IPS-15b (cell line): ENCODE results near the gene CANT1.

Source experiments
- H3K27me3 ChIP-seq: one replicate; pipeline ENCODE4 v1.6.1; 2013; ENCODE audit warnings: low read length; ENCODE audit not compliant: control insufficient read depth, insufficient read depth
- H3K36me3 ChIP-seq: one replicate; pipeline ENCODE4 v1.6.1; 2013; ENCODE audit warnings: low read length; ENCODE audit not compliant: control insufficient read depth, insufficient read depth
- H3K4me1 ChIP-seq: one replicate; pipeline ENCODE4 v1.6.1; 2013; ENCODE audit warnings: mild to moderate bottlenecking, low read length; ENCODE audit not compliant: control insufficient read depth, insufficient read depth
- H3K4me3 ChIP-seq: one replicate; pipeline ENCODE4 v1.5.1; 2013; ENCODE audit warnings: low read depth, low read length
- H3K9ac ChIP-seq: one replicate; pipeline ENCODE4 v1.6.1; 2013; ENCODE audit warnings: low read depth, mild to moderate bottlenecking, low read length
- H3K9me3 ChIP-seq: one replicate; pipeline ENCODE4 v1.6.1; 2013; ENCODE audit warnings: mild to moderate bottlenecking, low read length; ENCODE audit not compliant: control insufficient read depth, insufficient read depth

Gene CANT1

GRCh38 chr17:79047923-79048825, 38.6 kb upstream of the CANT1 start:
- no peak overlapping the region for H3K4me3 ChIP-seq
- no peaks in the 10 kb centered on the region for H3K4me1 ChIP-seq
- no peaks in the 10 kb centered on the region for H3K9me3 ChIP-seq
- H3K36me3 ChIP-seq = no peaks in the 10 kb centered on the region
- peaks cover 5% of the 10 kb centered on the region for H3K27me3 ChIP-seq
- H3K9ac ChIP-seq = no peak overlapping the region

GRCh38 chr17:79047291-79047920, 37.8 kb upstream of the CANT1 start:
- Histone ChIP-seq H3K36me3 (no peaks in the 10 kb centered on the region), H3K9ac (no peak overlapping the region), H3K27me3 (peaks cover 5% of the 10 kb centered on the region), H3K4me3 (no peak overlapping the region), H3K9me3 (no peaks in the 10 kb centered on the region), H3K4me1 (no peaks in the 10 kb centered on the region)

GRCh38 chr17:79046916-79047280, 37.3 kb upstream of the CANT1 start:
- no peak overlapping the region for H3K4me3 ChIP-seq
- H3K36me3 ChIP-seq = no peaks in the 10 kb centered on the region
- no peak overlapping the region for H3K9ac ChIP-seq
- no peaks in the 10 kb centered on the region for H3K9me3 ChIP-seq
- no peaks in the 10 kb centered on the region for H3K4me1 ChIP-seq
- H3K27me3 ChIP-seq = peaks cover 5% of the 10 kb centered on the region

GRCh38 chr17:79046197-79046915, 36.8 kb upstream of the CANT1 start:
- no peak overlapping the region for H3K9ac ChIP-seq
- no peaks in the 10 kb centered on the region for H3K36me3 ChIP-seq
- H3K27me3 ChIP-seq = peaks cover 5% of the 10 kb centered on the region
- H3K9me3 ChIP-seq = no peaks in the 10 kb centered on the region
- no peak overlapping the region for H3K4me3 ChIP-seq
- H3K4me1 ChIP-seq = no peaks in the 10 kb centered on the region

- H3K27me3 ChIP-seq = peaks cover 5% of the 10 kb centered on the region
- H3K4me3 ChIP-seq = no peak overlapping the region
These were observed 36.3 kb upstream of the CANT1 start for GRCh38 chr17:79045842-79046196.

GRCh38 chr17:79045001-79045729, 35.6 kb upstream of the CANT1 start:
- Histone ChIP-seq H3K9ac (no peak overlapping the region), H3K36me3 (no peaks in the 10 kb centered on the region), H3K4me3 (no peak overlapping the region), H3K27me3 (no peaks in the 10 kb centered on the region), H3K9me3 (no peaks in the 10 kb centered on the region), H3K4me1 (no peaks in the 10 kb centered on the region)

More at GRCh38 chr17:79045842-79046196, 36.3 kb upstream of the CANT1 start:
- Histone ChIP-seq H3K4me1 (no peaks in the 10 kb centered on the region), H3K36me3 (no peaks in the 10 kb centered on the region), H3K9ac (no peak overlapping the region), H3K9me3 (no peaks in the 10 kb centered on the region)

- Histone ChIP-seq H3K4me3 (no peak overlapping the region), H3K9me3 (no peaks in the 10 kb centered on the region), H3K9ac (no peak overlapping the region), H3K36me3 (no peaks in the 10 kb centered on the region), H3K27me3 (no peaks in the 10 kb centered on the region), H3K4me1 (no peaks in the 10 kb centered on the region)
These were observed 34.9 kb upstream of the CANT1 start for GRCh38 chr17:79044462-79044861.

- no peak overlapping the region for H3K9ac ChIP-seq
- H3K4me1 ChIP-seq = no peaks in the 10 kb centered on the region
- H3K4me3 ChIP-seq = no peak overlapping the region
- no peaks in the 10 kb centered on the region for H3K27me3 ChIP-seq
- H3K36me3 ChIP-seq = no peaks in the 10 kb centered on the region
- H3K9me3 ChIP-seq = no peaks in the 10 kb centered on the region
These were observed 34.4 kb upstream of the CANT1 start for GRCh38 chr17:79043931-79044320.

- Histone ChIP-seq H3K4me3 (no peak overlapping the region), H3K9ac (no peak overlapping the region), H3K9me3 (no peaks in the 10 kb centered on the region), H3K27me3 (no peaks in the 10 kb centered on the region), H3K4me1 (no peaks in the 10 kb centered on the region), H3K36me3 (no peaks in the 10 kb centered on the region)
These were observed 33.8 kb upstream of the CANT1 start for GRCh38 chr17:79043191-79043930.

- no peaks in the 10 kb centered on the region for H3K4me1 ChIP-seq
- no peak overlapping the region for H3K4me3 ChIP-seq
- H3K36me3 ChIP-seq = no peaks in the 10 kb centered on the region
- H3K9me3 ChIP-seq = no peaks in the 10 kb centered on the region
- no peak overlapping the region for H3K9ac ChIP-seq
- no peaks in the 10 kb centered on the region for H3K27me3 ChIP-seq
These were observed 33.0 kb upstream of the CANT1 start for GRCh38 chr17:79042421-79043190.
